ENCODE data around the gene OBP2A.
"Not testable (repeated sequence)": the region's sequence is repeated elsewhere in the genome, so short reads cannot be mapped to it uniquely, and the experiment has no call there.

Gene OBP2A

DNA sequence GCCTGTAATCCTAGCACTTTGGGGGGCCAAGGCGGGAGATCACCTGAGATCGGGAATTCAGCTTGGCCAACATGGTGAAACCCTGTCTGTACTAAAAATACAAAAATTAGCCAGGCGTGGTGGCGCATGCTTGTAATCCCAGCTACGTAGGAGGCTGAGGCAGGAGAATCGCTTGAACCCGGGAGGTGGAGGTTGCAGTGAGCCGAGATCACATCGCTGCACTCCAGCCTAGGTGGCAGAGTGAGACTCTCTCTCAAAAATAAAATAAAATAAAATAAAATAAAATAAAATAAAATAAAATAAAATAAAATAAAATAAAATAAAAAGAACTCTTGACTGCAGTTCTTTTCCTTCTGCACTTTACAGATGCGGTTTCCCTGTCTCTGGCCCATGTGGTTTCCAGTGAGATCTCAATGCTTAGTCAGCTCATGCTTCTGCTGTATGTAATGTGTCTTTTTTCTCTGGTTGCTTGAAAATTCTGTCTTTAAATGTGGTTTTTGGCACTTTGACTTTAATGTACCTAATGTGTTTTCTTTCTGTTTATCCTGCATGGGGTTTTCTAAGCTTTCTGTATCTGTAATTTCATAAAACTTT is 17.0 kb upstream of the OBP2A start:
- DNase-seq, result not testable (repeated sequence)

DNA sequence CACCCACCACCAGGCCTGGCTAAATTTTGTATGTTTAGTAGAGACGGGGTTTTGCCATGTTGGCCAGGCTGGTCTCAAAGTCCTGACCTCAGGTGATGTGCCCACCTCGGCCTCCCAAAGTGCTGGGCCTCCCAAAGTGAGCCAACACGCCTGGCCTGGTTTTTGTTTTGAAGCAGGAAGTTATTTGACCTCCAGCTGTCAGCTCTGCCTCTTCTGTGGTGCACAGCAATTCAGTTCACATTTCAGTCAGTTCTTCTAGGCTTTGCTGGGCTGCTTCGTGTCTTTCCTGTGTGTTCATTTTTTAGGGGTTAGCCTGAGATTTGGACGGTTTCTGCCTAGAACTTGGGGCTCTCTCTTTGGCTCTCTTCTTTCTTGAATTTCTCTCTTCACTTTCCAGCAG is 15.8 kb upstream of the OBP2A start:
- DNase-seq, result no peak

DNA sequence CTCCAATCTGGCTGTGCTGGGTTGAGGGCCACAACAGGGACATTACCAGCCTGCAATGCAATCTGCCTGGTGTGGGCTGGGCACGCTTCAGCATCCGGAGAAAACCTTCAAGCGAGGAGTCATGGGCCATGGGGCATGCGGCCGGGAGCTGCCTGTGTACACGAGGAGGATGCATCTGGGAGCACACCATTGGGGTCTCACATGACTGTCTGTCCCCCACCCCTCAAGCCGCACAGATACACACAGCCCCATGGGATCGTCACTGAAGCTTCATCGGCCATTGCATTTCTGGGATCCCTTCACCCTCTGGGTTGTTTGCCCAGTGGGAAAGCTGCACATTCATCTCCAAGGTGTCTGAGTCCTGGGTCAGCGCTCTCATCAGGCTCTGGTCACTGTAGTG is 14.8 kb upstream of the OBP2A start:
- no peak for DNase-seq

DNA sequence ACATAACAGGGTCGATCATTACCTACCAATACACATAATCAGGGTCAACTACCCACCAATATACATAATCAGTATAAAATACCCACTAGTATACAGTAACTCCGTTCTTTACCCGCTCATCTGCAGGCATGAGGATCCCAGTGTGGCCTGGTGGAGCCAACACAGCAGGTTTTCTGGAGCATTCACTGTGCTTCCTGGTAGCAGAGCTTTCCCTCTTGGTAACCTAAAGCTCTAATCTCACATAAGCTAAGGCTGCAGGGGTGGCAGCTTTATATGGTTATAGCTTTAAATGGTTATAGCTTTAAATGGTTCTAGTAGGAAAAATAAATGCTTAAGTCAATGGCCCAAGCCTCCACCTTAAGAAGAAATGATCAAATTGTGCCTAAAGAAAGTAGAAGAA is 12.8 kb upstream of the OBP2A start:
- no peak for DNase-seq

DNA sequence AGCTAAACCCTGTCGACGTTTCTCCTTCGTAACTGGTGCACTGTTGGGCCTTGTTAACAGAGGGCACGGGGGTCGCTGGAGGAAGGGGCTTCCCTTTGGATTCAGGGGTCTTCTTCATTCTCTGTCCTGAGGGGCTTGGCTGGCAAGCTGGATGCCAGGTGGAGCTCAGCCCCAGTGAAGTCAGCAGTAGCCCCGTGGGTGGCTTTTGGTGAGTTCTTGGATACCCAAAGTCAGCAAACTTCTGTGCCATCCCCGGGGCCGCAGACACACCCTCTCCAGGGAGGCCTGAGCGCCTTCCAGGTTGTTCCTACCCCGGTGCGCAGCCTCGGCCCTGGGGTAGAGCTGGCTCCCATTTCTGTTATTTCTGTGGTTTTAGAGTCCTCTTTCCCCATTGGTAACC is 12.3 kb upstream of the OBP2A start:
- DNase-seq, result no peak

DNA sequence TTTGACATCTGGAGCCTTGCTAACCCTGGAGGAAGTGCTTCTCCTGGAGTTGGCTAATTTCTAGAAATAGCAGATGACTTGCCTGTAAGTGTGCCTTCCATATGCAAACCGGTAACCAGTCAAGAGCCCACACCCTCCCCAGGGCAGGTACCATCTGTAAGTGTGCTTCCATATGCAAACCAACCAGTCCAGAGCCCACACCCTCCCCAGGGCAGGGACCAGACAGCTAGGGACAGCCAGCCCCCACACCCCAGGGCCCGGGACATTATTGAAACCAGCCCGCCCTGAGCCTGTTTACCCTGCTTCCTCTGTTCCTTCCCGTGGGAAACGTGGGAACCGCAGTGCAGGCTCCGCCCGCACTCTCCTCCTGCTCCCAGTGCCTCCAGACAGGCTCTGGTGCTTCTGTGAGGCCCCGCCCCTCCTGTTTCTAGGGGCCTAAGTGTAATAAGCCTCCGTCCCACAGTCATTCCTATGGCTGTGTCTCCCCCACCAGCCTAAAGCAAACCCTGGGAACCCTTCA is 11.7 kb upstream of the OBP2A start:
- DNase-seq, result not testable (repeated sequence)

DNA sequence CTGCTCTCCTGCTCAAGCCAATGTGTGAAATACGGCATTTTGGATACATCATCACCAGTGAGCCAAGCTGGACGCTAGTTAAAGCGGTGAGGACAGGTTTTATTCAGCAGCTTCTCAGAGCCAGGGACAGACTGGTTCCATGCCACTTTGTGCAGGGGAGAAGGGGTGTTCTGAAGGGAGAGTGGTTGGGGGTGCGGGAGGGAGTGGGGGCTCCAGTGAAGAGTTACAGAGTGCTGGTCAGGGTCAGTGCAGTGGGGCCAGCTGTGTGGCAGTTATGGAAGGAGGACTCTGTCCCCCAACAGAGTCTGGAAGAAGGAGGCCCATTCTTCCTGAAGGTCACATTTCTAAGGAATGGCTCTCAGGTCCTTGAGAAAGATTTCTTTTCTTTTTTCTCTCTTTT is 11.1 kb upstream of the OBP2A start:
- DNase-seq, result not testable (repeated sequence)

DNA sequence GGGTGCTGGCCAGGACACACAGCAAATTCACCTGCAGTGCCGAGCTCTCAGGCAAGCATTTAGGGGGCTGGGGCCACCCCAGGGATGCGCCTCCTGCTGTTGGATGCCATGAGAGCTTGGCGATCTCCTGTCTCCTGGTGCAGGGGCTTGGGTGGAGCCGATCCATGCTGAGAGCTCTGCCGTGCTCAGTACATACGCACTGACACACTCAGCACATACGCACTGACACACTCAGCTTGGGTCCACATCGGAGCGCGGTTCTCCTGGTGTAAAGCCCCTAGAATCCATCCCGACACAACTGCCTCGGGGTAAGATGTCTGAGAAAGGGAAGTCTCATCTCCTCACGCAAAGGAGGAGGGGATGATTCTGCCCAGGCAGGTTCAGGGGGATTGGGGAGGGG is 10.3 kb upstream of the OBP2A start:
- DNase-seq, result not testable (repeated sequence)

DNA sequence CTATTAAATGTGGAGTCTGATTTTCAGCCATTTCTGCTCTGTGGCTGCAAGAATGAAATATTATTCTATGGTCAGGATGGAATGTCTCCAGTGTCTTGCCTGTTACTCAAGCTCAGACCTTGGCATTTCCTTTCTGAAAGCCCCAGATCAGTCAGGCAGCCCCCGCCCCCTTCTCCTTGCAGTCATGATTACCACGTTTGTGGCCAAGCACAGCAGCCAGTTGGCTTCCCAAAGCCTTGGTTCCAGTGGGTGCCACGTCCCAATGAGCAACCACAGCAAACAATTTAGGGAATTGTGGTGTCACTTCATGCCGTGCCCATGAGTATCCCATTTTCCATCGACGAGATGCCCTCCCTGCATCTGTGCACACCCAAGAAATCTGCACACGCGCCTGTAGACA is 9.7 kb upstream of the OBP2A start:
- no peak for DNase-seq

DNA sequence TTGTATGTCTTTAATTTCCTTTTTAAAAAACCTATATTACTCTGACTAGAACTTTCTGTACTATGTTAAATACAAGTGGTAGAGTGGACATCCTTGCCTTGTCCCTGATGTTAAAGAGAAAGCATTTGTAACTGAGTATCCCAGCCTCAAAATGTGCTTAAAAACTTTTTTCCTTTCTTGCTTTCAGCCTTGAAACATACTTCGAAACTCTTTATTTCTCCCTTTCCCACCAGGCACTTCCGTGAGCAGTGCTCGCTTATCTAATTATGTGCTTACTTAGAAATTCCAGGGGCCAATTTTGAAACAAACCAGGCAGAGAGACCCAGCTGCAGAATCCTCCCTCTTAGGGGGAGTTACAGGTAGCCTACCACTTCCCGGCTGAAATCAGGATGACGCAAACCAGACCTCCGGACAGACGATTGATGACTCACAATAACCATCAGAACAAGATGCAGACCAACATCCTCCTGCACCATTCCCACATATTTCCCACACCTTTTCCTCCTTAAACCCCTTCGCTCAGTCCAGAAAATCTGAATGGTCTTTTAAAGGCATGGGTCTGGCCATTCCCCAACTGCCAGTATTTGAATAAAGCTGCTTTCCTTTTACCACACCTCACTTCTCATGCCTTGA is 2.5 kb upstream of the OBP2A start:
- DNase-seq, result not testable (repeated sequence)

DNA sequence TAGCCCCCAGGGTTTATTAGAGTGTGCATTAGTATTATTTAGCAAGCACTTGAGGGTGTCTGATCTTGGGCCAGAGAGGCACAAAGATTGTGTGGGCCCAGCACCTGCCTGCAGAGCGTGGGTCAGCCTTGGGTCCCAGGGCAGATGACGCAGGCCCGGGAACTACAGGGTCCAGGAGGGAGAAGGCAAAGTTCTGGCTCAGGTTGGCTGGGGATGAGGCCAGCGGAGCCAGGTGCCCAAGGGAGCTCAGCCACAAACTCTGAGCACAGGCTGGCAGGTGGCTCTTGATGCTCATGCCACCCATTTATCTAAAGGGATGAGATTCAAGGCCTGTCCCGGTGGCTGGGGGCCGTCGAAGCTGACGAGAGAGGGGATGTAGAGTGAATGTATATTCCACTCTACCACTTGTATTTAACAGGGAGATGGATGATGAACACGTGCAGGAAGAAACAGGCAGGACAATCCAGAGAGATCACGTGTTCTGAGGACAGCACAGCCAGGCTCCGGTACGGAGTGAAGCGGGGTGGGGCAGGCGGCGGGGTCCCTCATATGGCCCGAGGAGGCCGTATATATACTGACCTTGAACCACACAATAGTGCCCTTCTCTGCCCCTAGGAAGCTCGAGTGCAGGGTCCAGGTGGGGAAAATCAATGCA is 818 bp upstream of the OBP2A start:
- DNase-seq, result no peak

DNA sequence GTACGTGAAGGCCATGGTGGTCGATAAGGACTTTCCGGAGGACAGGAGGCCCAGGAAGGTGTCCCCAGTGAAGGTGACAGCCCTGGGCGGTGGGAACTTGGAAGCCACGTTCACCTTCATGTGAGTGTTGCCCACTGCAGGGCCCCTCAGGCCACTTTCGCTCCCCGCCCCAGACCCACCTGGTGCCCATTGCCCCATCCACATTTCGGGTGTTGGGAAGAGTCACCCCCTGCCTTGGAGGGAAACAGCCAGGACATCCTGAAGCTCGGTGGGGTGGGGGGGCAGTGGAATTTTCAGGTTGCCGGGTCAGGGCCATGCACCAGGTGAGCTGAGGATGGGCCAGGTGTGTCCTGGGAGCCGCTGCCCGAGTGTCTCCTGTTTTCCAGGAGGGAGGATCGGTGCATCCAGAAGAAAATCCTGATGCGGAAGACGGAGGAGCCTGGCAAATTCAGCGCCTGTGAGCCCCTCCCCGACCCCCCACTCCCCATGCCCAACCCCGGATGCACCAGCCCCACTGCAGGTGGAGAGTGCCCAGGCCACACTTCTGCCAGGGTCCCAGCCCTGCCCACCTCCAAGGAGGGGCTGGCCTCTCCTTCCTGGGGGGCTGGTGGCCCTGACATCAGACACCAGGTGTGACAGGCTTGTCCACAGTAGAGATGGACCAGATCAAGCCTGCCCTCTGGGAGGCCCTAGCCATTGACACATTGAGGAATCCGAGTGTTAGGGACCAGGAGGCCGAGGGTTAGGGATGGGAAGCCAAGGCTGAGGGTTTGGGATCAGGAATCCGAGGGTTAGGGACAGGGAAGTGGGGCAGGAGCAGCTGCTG is 1.1 kb downstream of the OBP2A start:
- not testable (repeated sequence) for DNase-seq

DNA sequence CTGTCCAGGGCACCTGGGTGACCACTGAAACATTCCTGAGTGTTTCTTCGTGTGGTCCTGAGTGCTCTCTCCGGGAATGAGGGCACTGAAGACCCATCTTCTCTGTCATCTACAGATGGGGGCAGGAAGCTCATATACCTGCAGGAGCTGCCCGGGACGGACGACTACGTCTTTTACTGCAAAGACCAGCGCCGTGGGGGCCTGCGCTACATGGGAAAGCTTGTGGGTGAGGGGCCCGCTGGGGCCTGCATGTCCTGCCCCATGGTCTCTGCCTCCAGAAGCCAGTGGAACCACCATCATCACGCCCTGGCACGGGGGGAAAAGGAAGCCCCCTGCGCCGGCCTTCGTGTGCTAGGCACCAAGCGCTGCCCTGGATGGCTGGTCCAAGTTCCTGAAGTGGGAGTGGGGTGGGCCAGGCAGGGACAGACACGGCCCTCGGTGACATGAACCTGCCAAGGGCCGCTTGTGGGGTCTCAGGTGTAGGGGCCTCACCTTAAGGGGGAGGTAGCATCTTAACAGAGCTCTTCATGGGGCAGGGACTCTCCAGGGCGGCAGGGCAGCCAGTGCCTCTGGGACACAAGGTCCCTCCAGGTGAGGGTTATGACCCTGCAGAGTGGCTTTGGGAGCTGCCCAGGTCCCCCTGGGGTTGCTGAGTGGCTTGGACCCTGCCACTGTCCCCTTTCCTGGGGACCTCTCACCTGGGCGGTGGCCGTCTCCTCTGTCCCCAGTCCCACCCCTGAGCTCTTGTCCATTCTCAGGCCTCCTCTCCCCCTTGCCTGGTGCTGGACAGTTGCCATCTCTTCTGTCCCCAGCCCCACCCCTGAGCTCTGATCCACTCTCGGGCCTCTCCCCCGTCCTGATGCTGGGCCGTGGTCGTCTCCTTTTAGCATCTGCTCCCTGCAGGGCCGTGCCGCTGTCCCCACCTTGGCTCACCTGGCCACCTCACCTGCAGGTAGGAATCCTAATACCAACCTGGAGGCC is 2.1 kb downstream of the OBP2A start:
- no peak for DNase-seq

DNA sequence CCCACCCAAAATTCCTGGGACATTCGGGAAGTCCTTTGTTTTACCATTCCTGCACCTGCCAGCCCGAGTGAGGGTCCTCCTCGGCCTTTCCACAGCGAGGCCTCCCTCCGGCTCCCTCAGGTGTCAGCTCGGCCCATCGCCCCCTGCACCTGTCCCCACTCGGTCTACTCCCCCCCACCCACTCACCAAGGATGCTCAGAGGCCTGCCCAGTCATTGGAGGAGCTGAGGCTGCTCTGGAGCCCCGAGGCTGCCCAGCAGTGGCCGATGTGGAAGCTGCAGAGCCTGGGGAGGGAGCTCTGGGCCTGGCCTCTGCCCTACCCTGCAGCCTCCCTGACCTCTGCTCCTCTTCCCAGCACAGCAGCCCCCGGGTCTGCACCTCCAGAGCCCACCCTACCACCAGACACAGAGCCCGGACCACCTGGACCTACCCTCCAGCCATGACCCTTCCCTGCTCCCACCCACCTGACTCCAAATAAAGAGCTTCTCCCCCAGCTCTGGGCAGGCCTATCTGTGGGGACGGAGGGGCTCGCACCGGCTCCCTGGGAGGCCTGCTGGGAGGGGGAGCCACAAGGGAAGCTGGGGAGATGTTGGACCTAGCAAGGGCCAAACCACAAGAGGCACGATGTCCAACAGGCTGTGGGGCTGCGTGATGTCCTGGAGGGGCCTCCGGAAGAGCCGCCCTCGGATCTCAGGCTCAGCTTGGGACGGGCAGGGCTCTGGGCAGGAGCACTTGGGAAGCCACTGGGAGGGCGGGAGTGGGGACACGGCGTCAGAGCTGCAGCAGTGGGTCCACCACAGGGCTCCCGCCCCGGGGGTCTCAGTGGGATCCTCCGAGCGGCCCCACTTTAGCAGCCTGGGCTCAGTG is 3.8 kb downstream of the OBP2A start:
- DNase-seq, result not testable (repeated sequence)

DNA sequence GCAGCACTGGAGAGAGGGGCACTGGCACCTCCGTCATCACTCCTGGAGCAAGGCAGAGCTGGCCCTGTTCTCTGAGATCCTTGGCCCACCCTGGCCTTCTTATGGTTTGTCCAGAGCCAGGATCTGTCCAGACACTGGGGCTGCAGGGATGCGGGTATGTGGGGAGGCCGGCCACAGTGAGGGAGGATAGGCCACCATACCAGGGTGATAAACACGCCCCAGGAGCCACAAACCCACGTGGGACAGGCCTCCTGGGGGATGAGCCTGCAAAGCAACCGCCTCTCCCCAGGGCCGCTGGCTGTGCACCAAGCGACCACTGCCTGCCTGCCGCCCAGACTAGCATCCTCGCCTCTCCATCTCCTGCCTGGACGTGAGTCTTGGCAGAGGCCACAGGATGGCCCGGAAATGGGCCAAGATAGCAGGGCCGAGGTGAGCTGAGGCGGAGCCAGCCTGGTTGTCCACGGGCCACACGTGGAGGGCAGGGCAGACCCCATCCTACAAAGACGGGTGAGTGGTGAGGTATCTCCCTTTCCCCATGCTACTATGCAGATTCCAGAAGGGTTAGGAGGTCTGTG is 4.5 kb downstream of the OBP2A start:
- no peak for DNase-seq

DNA sequence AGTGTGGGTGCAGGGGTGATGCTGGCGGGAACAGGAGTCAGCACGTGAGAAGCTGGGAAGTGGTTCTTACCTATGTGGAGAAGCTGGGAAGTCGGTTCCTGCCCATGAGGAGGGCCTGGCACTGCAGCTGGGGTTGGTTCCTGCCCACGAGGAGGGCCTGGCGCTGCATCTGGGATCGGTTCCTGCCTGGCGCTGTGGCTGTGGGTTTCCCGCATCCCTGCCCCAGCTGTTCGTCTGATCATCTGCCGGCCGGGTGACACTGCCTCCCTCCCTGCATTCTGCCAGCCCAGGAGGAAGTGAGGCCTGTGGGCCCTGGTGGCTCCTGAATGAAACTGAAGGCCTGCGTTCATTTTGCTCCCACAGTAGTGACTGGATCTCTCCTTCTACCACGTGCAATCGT is 5.1 kb downstream of the OBP2A start:
- DNase-seq, result no peak

DNA sequence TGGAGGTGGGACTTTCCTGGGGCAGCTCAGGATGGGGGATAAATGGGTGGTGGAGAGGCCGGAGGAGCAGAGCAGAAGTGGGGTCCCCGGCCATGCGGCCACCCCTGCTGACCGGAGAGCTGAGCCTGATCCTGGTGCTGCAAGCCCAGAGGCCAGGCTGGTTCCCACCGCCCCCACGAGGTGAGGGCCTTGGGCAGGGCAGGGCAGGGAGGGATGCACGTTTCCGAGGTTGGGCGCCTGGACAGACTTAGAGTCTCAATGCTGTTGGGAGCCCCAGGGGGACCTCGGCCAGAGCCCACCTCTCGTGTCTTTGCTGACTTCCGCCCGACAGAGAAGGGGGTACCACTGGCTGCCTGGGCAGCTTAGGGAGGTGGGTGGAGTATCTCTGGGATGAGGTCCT is 5.5 kb downstream of the OBP2A start:
- DNase-seq, result no peak

DNA sequence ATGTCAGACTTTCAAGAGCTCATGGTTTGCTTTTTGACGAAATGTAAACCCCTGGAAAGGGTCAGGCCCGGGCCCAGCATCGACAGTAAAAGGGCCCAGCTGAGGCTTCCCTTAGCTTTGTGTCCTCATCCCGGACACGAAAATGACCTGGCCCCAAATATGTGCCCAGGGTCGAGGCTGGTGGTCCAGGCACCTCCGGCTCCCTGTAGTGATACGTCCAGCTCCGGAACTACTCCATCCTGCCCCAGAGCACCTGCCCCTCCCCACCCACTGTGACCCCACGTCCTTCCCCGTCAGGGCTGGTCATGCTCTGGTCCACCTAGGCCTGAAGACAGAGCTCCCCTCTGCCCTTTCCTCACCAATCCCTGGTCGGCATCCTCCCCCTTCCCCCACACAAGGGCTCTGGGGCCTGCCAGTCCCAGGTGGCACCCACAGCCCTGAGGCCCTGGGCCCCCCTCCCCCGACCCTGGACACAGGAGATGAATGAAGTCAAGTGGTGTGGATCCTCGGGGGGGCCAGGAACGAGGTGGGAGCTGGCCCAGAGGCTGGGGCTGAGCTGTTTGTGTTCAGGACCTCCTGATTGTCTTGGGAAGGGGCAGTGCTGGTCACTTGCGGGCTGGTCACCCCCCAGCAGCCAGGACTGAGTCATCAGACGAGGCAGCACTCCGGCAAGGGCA is 6.2 kb downstream of the OBP2A start:
- no peak for DNase-seq

DNA sequence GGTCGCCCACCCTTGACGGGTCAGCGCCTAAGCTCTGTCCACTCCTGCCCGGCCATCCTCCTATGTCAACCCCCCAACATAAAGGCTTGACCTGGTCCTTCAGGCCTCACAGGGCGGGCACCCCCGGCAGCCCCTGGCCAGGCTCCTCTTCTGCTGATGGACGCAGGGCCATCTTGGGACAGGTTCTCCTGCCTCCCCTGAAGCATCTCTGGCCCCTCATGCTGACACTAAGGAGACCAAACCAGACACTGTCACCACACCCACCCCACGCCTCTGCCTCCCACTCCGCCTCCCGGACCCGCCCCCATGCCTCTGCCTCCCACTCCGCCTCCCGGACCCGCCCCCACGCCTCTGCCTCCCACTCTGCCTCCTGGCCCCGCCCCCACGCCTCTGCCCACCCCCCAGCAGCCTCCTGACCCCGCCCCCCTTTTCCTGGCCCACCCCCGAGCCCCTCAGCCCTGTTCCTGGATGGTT is 6.8 kb downstream of the OBP2A start:
- no peak for DNase-seq

DNA sequence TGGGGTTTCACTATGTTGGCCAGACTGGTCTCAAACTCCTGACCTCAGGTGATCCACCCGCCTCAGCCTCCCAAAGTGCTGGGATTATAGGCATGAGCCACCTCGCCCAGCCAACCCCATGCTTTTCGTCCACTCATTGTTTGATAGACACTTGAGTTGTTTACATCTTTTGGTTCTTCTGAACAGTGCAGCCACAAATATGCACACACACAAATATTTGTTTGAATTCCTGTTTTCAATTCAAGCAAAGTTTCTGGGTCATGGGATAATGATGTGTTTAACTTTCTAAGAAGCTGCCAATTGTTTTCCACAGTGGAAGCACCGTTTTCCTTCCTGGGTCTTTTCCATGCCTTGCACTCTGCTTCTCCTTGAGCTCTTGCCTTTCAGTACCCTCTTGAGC is 8.8 kb downstream of the OBP2A start:
- no peak for DNase-seq
